HL-60/S4 treated with phorbol 12-myristate 13-acetate at 8.2 ng/mL for 4 days and 3 days (cell line): Measurements from ENCODE around the gene FHAD1.

Experiments
- in situ Hi-C: fragments of 300-500 bp; cut with MboI; formaldehyde crosslinking; loops from 2 replicates; pipeline ENCODE4 v1.15.0; 2022; ENCODE audit warnings: low sequenced_read_pairs

The FHAD1 gene

GRCh38 chr1:15245593-15246360 lies 1.2 kb upstream of the FHAD1 start:
- in situ Hi-C loops: no loop called here

GRCh38 chr1:15248216-15248615 lies 1.2 kb downstream of the FHAD1 start:
- in situ Hi-C loops: no loop called here

- in situ Hi-C loops: no loop called here
These were observed 2.1 kb downstream of the FHAD1 start for GRCh38 chr1:15249081-15249480.

GRCh38 chr1:15251857-15252835 lies 5.1 kb downstream of the FHAD1 start:
- in situ Hi-C loops: no loop called here

GRCh38 chr1:15254559-15254958 lies 7.5 kb downstream of the FHAD1 start:
- in situ Hi-C loops: no loop called here

- in situ Hi-C loops: no loop called here
These were observed 8.6 kb downstream of the FHAD1 start for GRCh38 chr1:15255582-15256149.

- in situ Hi-C loops: no loop called here
These were observed 9.6 kb downstream of the FHAD1 start for GRCh38 chr1:15256584-15256983.

GRCh38 chr1:15257309-15257708 lies 10.3 kb downstream of the FHAD1 start:
- in situ Hi-C loops: no loop called here

- in situ Hi-C loops: no loop called here
These were observed 12.0 kb downstream of the FHAD1 start for GRCh38 chr1:15258833-15259621.

GRCh38 chr1:15259622-15260007 lies 12.6 kb downstream of the FHAD1 start:
- in situ Hi-C loops: no loop called here

GRCh38 chr1:15260418-15261154 lies 13.6 kb downstream of the FHAD1 start:
- in situ Hi-C loops: no loop called here

- in situ Hi-C loops: no loop called here
These were observed 14.4 kb downstream of the FHAD1 start for GRCh38 chr1:15261155-15262002.

- in situ Hi-C loops: no loop called here
These were observed 15.0 kb downstream of the FHAD1 start for GRCh38 chr1:15262003-15262377.

- in situ Hi-C loops: no loop called here
These were observed 15.7 kb downstream of the FHAD1 start for GRCh38 chr1:15262706-15263105.

GRCh38 chr1:15264769-15265168 lies 17.7 kb downstream of the FHAD1 start:
- in situ Hi-C loops: no loop called here

GRCh38 chr1:15271196-15271595 lies 24.2 kb downstream of the FHAD1 start:
- in situ Hi-C loops: loop anchor here (10.0 kb wide), 1 partner anchor 146 kb away; no protein-coding TSS in a partner anchor

- in situ Hi-C loops: loop anchor here (10.0 kb wide), 1 partner anchor 147 kb away; no protein-coding TSS in a partner anchor
These were observed 25.2 kb downstream of the FHAD1 start for GRCh38 chr1:15272009-15272781.

- in situ Hi-C loops: loop anchor here (10.0 kb wide), 1 partner anchor 148 kb away; no protein-coding TSS in a partner anchor
These were observed 25.7 kb downstream of the FHAD1 start for GRCh38 chr1:15272782-15273127.
